WTC11 (cell line): ENCODE measurements around the gene GAGE12F.
"Not testable (repeated sequence)": the region's sequence is repeated elsewhere in the genome, so short reads cannot be mapped to it uniquely, and the experiment has no call there.

Source experiments
- ARID4B ChIP-seq: sonication (generic); formaldehyde crosslinking; IDR thresholded peaks from 2 replicates; pipeline ENCODE4 v1.8.0; 2023; ENCODE audit warnings: missing genetic modification reagents, mild to moderate bottlenecking, borderline replicate concordance
- CREM ChIP-seq: sonication (generic); formaldehyde crosslinking; IDR thresholded peaks from 2 replicates; pipeline ENCODE4 v1.8.1; 2022; ENCODE audit warnings: mild to moderate bottlenecking, missing genetic modification reagents, moderate library complexity
- CTCF ChIP-seq: fragments of 200-600 bp; IDR thresholded peaks from 2 replicates; pipeline ENCODE4 v1.8.0; 2022; ENCODE audit warnings: antibody characterized with exemption
- E2F1 ChIP-seq: sonication (generic); formaldehyde crosslinking; IDR thresholded peaks from 2 replicates; pipeline ENCODE4 v1.8.0; 2022; ENCODE audit warnings: mild to moderate bottlenecking, missing genetic modification reagents
- E2F5 ChIP-seq: sonication (generic); formaldehyde crosslinking; IDR thresholded peaks from 2 replicates; pipeline ENCODE4 v1.8.1; 2022; ENCODE audit warnings: mild to moderate bottlenecking, moderate library complexity, missing genetic modification reagents
- ELF4 ChIP-seq: sonication (generic); formaldehyde crosslinking; IDR thresholded peaks from 2 replicates; pipeline ENCODE4 v1.8.1; 2022; ENCODE audit warnings: low read depth, mild to moderate bottlenecking, moderate library complexity, missing genetic modification reagents
- FOXP1 ChIP-seq: sonication (generic); formaldehyde crosslinking; IDR thresholded peaks from 2 replicates; pipeline ENCODE4 v1.8.0; 2022; ENCODE audit warnings: missing genetic modification reagents, mild to moderate bottlenecking, moderate library complexity, borderline replicate concordance
- KAT7 ChIP-seq: sonication (generic); formaldehyde crosslinking; IDR thresholded peaks from 2 replicates; pipeline ENCODE4 v1.8.1; 2023; ENCODE audit warnings: missing genetic modification reagents, mild to moderate bottlenecking, borderline replicate concordance
- NFATC4 ChIP-seq: fragments of 250-450 bp; sonication (Bioruptor Pico); IDR thresholded peaks from 2 replicates; pipeline ENCODE4 v1.9.0; 2021; ENCODE audit warnings: mild to moderate bottlenecking
- NFYB ChIP-seq: sonication (generic); formaldehyde crosslinking; conservative IDR thresholded peaks from 2 replicates; pipeline ENCODE4 v1.8.0; 2022; ENCODE audit warnings: low read depth, missing genetic modification reagents
- SMAD4 ChIP-seq: sonication (generic); formaldehyde crosslinking; IDR thresholded peaks from 2 replicates; pipeline ENCODE4 v1.8.0; 2022; ENCODE audit warnings: mild to moderate bottlenecking, missing genetic modification reagents
- SP1 ChIP-seq: sonication (generic); formaldehyde crosslinking; conservative IDR thresholded peaks from 2 replicates; pipeline ENCODE4 v1.8.1; 2022; ENCODE audit warnings: missing genetic modification reagents
- USF2 ChIP-seq: sonication (generic); formaldehyde crosslinking; IDR thresholded peaks from 2 replicates; pipeline ENCODE4 v1.8.1; 2023; ENCODE audit warnings: mild to moderate bottlenecking, missing genetic modification reagents, moderate library complexity

- not testable (repeated sequence) for TF ChIP-seq E2F1 (CRISPR knock-in tag); CTCF; FOXP1 (CRISPR knock-in tag); USF2 (CRISPR knock-in tag); ARID4B; SP1 (CRISPR knock-in tag); NFATC4; SMAD4 (CRISPR knock-in tag); KAT7 (CRISPR knock-in tag); CREM; E2F5 (CRISPR knock-in tag); ELF4; NFYB (CRISPR knock-in tag)
Observed at GRCh38 chrX:49570100-49570499, 9.5 kb downstream of the GAGE12F start, which contains the start of gene GAGE12G.
